ENCODE measurements around the gene TBC1D22A. TPM values are rescaled to one million over a fixed set of nuclear protein-coding genes. Genes with fewer than 3 reads are reported as not detected.

Gene TBC1D22A
- total RNA-seq, 1 donor from 2014 or later, result 10.6 TPM

DNA sequence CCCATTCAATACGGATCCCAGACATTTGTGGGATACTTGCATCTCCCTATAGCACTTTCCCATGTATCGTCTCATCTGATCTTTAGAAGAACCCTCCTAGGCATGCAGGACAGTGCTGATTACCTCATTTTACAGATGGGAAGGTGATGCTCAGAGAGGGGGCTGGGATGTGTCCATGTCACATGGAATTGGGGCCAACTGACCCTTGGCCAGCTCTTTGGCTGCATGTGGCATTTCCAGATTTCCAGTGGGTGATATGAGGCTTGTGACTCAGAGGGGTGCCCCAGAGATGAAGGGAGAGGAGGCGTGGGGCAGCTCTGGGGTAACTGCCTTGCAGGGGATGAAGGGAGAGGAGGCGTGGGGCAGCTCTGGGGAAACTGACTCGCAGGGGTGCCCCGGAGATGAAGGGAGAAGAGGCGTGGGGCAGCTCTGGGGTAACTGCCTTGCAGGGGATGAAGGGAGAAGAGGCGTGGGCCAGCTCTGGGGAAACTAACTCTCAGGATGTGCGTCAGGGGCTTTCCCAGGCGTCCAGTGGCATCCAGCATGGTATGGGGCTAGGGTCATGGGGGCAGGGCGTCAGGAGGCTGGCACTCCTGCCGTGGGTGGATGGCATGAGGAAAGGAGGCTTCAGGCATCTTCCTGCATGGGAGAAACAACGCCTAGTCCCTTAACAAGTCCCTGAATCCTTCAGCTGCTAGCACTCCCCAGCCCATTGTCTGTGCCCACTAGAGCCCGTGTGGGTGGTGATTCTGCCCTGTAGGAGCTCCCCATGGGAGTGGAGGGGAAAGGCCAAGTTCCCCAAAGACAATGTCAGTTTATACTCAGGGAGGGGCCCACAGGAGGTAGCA lies 12.5 kb upstream of the TBC1D22A start:
- H3K4me2 ChIP-seq, result no peak overlapping the region
- H3K36me3 ChIP-seq, result no peaks in the 10 kb centered on the region
- H3K9me3 Mint-ChIP-seq, result peaks cover 1% of the 10 kb centered on the region
- DNase-seq (ENCODE audit: low spot score), result no peak
- H3K4me3 ChIP-seq, result no peak overlapping the region
- peaks cover 5% of the 10 kb centered on the region for H3K27me3 Mint-ChIP-seq (ENCODE audit: insufficient read depth, low read depth)
- H2AFZ ChIP-seq (replicated peaks), result no peak overlapping the region
- H3K4me1 Mint-ChIP-seq, result peaks cover 14% of the 10 kb centered on the region
- H3K9ac ChIP-seq, result no peak overlapping the region
- H3K36me3 Mint-ChIP-seq, result no peaks in the 10 kb centered on the region
- H3K27ac Mint-ChIP-seq, result peak overlapping the region; percentile 92
- H3K27ac ChIP-seq, result no peak overlapping the region
- H3K9me3 ChIP-seq (ENCODE audit: low read depth), result no peaks in the 10 kb centered on the region
- TF ChIP-seq EZH2phosphoT487 (IDR thresholded peaks at IDR 0.05), result no peak
- no peak for TF ChIP-seq EZH2 (IDR thresholded peaks at IDR 0.05)
- TF ChIP-seq, protein P1, sequence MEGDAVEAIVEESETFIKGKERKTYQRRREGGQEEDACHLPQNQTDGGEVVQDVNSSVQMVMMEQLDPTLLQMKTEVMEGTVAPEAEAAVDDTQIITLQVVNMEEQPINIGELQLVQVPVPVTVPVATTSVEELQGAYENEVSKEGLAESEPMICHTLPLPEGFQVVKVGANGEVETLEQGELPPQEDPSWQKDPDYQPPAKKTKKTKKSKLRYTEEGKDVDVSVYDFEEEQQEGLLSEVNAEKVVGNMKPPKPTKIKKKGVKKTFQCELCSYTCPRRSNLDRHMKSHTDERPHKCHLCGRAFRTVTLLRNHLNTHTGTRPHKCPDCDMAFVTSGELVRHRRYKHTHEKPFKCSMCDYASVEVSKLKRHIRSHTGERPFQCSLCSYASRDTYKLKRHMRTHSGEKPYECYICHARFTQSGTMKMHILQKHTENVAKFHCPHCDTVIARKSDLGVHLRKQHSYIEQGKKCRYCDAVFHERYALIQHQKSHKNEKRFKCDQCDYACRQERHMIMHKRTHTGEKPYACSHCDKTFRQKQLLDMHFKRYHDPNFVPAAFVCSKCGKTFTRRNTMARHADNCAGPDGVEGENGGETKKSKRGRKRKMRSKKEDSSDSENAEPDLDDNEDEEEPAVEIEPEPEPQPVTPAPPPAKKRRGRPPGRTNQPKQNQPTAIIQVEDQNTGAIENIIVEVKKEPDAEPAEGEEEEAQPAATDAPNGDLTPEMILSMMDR (IDR thresholded peaks at IDR 0.05), result no peak
- H4K20me1 ChIP-seq (ENCODE audit: low read depth), result no peaks in the 10 kb centered on the region
- peaks cover 7% of the 10 kb centered on the region for H3K27me3 ChIP-seq
- no peaks in the 10 kb centered on the region for H3K4me1 ChIP-seq
- no peaks in the 10 kb centered on the region for H3K79me2 ChIP-seq (ENCODE audit: low read depth)
- no peaks in the 10 kb centered on the region for H3F3A ChIP-seq (ENCODE audit: low read depth)
- H3K4me3 Mint-ChIP-seq, result no peak overlapping the region

DNA sequence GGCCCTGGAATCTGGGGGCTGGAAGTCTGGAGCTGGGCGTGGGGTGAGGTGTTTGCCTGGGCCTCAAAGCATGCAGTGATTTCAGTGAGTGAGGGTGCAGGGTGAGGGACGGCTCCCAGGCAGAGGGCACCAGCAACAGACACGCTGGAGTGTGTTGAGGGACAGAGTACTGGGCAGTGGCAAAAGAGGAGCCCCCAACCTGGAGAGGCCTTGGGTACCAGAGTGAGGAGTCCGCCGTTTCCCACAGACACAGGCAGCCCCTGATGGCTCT lies 12.0 kb upstream of the TBC1D22A start:
- H3K4me1 ChIP-seq, result no peaks in the 10 kb centered on the region
- no peak overlapping the region for H2AFZ ChIP-seq (replicated peaks)
- H3K9me3 Mint-ChIP-seq, result peaks cover 3% of the 10 kb centered on the region
- no peak overlapping the region for H3K4me3 ChIP-seq
- DNase-seq (ENCODE audit: low spot score), result no peak
- H3K27ac Mint-ChIP-seq, result no peak overlapping the region
- peaks cover 8% of the 10 kb centered on the region for H3K27me3 Mint-ChIP-seq (ENCODE audit: insufficient read depth, low read depth)
- peaks cover 7% of the 10 kb centered on the region for H3K27me3 ChIP-seq
- H3K4me1 Mint-ChIP-seq, result peaks cover 14% of the 10 kb centered on the region
- H3K9ac ChIP-seq, result no peak overlapping the region
- peaks cover 2% of the 10 kb centered on the region for H3K36me3 Mint-ChIP-seq
- H3K9me3 ChIP-seq (ENCODE audit: low read depth), result no peaks in the 10 kb centered on the region
- no peak overlapping the region for H3K27ac ChIP-seq
- no peak overlapping the region for H3K4me3 Mint-ChIP-seq
- H3K36me3 ChIP-seq, result no peaks in the 10 kb centered on the region
- no peaks in the 10 kb centered on the region for H3F3A ChIP-seq (ENCODE audit: low read depth)
- no peak overlapping the region for H3K4me2 ChIP-seq
- no peaks in the 10 kb centered on the region for H4K20me1 ChIP-seq (ENCODE audit: low read depth)
- H3K79me2 ChIP-seq (ENCODE audit: low read depth), result no peaks in the 10 kb centered on the region
- TF ChIP-seq EZH2 (IDR thresholded peaks at IDR 0.05), result no peak
- no peak for TF ChIP-seq EZH2phosphoT487 (IDR thresholded peaks at IDR 0.05)
- TF ChIP-seq, protein P1 (IDR thresholded peaks at IDR 0.05), result no peak

DNA sequence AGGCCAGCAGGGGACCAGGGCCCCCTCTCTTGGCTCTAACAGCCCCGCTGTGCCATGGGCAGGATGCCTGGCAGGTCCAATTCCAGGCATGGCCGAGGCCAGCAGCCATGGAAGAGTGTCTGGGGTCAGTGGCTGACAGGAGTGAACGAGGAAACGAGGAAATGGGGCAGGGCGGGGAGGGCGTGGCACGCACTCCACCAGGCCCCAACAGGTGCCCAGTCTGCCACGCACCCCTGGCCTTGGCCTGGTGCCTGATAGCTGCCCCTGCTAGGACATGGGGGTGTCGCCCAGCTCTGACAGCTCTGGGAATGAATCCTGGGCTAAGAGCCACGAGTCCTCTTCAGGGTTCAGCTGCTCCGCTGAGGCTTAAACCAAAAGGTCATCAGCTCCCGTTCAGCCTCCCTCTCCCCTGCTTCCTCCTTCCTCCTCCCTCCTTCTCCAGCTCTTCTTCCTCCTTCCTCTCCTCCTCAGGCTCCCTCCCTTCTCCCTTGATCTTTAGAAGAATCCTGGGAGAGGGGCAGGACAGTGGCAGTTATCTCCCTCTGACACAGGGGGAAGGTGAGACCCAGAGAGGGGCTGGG lies 11.5 kb upstream of the TBC1D22A start:
- H3K36me3 Mint-ChIP-seq, result peaks cover 2% of the 10 kb centered on the region
- Histone ChIP-seq H2AFZ (replicated peaks) (no peak overlapping the region), H4K20me1 (ENCODE audit: low read depth) (no peaks in the 10 kb centered on the region), H3K27me3 (peaks cover 7% of the 10 kb centered on the region), H3F3A (ENCODE audit: low read depth) (no peaks in the 10 kb centered on the region), H3K27ac (no peak overlapping the region), H3K79me2 (ENCODE audit: low read depth) (no peaks in the 10 kb centered on the region), H3K4me1 (no peaks in the 10 kb centered on the region), H3K9ac (no peak overlapping the region), H3K4me3 (no peak overlapping the region), H3K4me2 (no peak overlapping the region), H3K36me3 (no peaks in the 10 kb centered on the region), H3K9me3 (ENCODE audit: low read depth) (no peaks in the 10 kb centered on the region)
- TF ChIP-seq, protein P1 (IDR thresholded peaks at IDR 0.05), result no peak
- TF ChIP-seq EZH2 (IDR thresholded peaks at IDR 0.05) (no peak), EZH2phosphoT487 (IDR thresholded peaks at IDR 0.05) (no peak)
- H3K9me3 Mint-ChIP-seq, result peaks cover 4% of the 10 kb centered on the region
- H3K4me3 Mint-ChIP-seq, result no peak overlapping the region
- no peak overlapping the region for H3K27ac Mint-ChIP-seq
- H3K27me3 Mint-ChIP-seq (ENCODE audit: insufficient read depth, low read depth), result peaks cover 8% of the 10 kb centered on the region
- H3K4me1 Mint-ChIP-seq, result peaks cover 14% of the 10 kb centered on the region
- no peak for DNase-seq (ENCODE audit: low spot score)

Data from neural progenitor cell (in vitro differentiated cells).